ENCODE data around the gene LHFPL6. TPM values are rescaled to one million over a fixed set of nuclear protein-coding genes. Genes with fewer than 3 reads are reported as not detected.

Gene LHFPL6
- total and polyA plus RNA-seq, 9 of the 15 experiments (the other 6 are each of a cell fraction or from before 2014, with no cell fraction given) = 0.18 TPM; not detected in 8

DNA sequence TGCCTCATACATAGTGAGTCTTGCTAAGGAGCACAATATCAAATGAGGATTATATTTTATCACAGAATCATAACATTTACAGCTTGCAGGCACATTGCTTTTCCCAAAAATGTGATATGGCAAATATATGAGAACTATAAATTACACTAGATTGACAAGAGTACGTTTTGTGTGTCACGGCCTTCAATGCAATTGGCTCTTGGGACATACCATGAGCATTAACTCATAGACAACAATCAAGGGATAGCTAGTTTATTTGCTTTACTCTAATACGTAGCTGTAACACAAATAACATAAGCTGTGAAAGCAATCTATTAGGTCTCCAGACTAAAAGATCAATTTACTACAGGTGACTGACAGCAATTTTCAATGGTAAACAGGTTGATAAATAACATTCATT, 17.8 kb downstream of the LHFPL6 start (continued):
- TF ChIP-seq, protein P1, sequence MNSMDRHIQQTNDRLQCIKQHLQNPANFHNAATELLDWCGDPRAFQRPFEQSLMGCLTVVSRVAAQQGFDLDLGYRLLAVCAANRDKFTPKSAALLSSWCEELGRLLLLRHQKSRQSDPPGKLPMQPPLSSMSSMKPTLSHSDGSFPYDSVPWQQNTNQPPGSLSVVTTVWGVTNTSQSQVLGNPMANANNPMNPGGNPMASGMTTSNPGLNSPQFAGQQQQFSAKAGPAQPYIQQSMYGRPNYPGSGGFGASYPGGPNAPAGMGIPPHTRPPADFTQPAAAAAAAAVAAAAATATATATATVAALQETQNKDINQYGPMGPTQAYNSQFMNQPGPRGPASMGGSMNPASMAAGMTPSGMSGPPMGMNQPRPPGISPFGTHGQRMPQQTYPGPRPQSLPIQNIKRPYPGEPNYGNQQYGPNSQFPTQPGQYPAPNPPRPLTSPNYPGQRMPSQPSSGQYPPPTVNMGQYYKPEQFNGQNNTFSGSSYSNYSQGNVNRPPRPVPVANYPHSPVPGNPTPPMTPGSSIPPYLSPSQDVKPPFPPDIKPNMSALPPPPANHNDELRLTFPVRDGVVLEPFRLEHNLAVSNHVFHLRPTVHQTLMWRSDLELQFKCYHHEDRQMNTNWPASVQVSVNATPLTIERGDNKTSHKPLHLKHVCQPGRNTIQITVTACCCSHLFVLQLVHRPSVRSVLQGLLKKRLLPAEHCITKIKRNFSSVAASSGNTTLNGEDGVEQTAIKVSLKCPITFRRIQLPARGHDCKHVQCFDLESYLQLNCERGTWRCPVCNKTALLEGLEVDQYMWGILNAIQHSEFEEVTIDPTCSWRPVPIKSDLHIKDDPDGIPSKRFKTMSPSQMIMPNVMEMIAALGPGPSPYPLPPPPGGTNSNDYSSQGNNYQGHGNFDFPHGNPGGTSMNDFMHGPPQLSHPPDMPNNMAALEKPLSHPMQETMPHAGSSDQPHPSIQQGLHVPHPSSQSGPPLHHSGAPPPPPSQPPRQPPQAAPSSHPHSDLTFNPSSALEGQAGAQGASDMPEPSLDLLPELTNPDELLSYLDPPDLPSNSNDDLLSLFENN (IDR thresholded peaks at IDR 0.05; ENCODE audit: low read depth in 2 of 2, low read length in 2 of 2) = no peak
- TF ChIP-seq, protein P2, sequence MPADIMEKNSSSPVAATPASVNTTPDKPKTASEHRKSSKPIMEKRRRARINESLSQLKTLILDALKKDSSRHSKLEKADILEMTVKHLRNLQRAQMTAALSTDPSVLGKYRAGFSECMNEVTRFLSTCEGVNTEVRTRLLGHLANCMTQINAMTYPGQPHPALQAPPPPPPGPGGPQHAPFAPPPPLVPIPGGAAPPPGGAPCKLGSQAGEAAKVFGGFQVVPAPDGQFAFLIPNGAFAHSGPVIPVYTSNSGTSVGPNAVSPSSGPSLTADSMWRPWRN (IDR thresholded peaks at IDR 0.05; ENCODE audit: low read depth) = no peak
- TF ChIP-seq HMBOX1 (IDR thresholded peaks at IDR 0.05) (no peak), THRA (IDR thresholded peaks at IDR 0.05) (no peak), ZNF282 (CRISPR knock-in tag; IDR thresholded peaks at IDR 0.05) (no peak), EZH2 (IDR thresholded peaks at IDR 0.05; ENCODE audit: borderline replicate concordance, low read depth, low read length) (no peak)
